HG03097 (cell line): ENCODE data around the gene ALDH1L1.

Experiments used
- ATAC-seq: cut with Tn5 transposase; IDR thresholded peaks from one replicate; pipeline ENCODE4 v1.9.1; 2021; ENCODE audit not compliant: unreplicated experiment, low FRiP score

Gene ALDH1L1

GRCh38 chr3:126060613-126061145 lies 119.7 kb downstream of the ALDH1L1 start:
- ATAC-seq = no peak

GRCh38 chr3:126058666-126059065 lies 121.7 kb downstream of the ALDH1L1 start:
- no peak for ATAC-seq

- no peak for ATAC-seq
Measured at GRCh38 chr3:126057936-126058335, 122.5 kb downstream of the ALDH1L1 start.

GRCh38 chr3:126057501-126057819 lies 122.9 kb downstream of the ALDH1L1 start:
- ATAC-seq = no peak

GRCh38 chr3:126056681-126057500 lies 123.5 kb downstream of the ALDH1L1 start:
- no peak for ATAC-seq

GRCh38 chr3:126056088-126056487 lies 124.3 kb downstream of the ALDH1L1 start:
- ATAC-seq = no peak

GRCh38 chr3:126054870-126055269 lies 125.5 kb downstream of the ALDH1L1 start:
- ATAC-seq = no peak

GRCh38 chr3:126053949-126054569 lies 126.3 kb downstream of the ALDH1L1 start:
- no peak for ATAC-seq
